ENCODE measurements around the gene ALDH9A1.

The ALDH9A1 gene

GRCh38 chr1:165619647-165620151 is 78.7 kb downstream of the ALDH9A1 start:
- no peak for DNase-seq (ENCODE audit: low read depth)

- DNase-seq (ENCODE audit: low read depth): no peak
Measured at GRCh38 chr1:165616987-165617546, 81.3 kb downstream of the ALDH9A1 start.

- DNase-seq (ENCODE audit: low read depth): no peak
Measured at GRCh38 chr1:165616054-165616612, 82.2 kb downstream of the ALDH9A1 start.
